Measurements from ENCODE around the gene CHRNA3.
"Not testable (repeated sequence)": the region's sequence is repeated elsewhere in the genome, so short reads cannot be mapped to it uniquely, and the experiment has no call there.

The CHRNA3 gene

DNA sequence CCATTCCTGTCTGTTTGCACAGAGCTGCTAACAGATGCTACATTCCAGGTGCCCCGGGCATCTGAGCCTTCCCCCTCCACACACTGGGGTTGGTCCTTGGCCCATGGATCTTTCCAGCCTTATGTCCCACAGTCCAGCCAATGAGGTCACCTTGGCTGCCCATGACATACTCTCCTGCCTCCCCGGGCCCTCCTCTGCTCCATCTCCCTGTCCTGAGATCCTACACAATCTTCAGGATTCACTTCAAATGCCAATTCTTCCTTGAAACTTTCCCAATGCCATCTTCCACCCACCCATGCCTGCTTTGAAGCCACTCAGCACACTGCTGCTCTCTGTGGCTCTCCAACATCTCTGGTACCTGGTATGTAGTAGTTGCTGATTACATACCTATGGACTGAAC is 4.3 kb downstream of the CHRNA3 start:
- DNase-seq = no peak

GRCh38 chr15:78615151-78615589 is 5.6 kb downstream of the CHRNA3 start:
- no peak for DNase-seq

GRCh38 chr15:78614021-78614420 is 6.8 kb downstream of the CHRNA3 start:
- DNase-seq = no peak

DNA sequence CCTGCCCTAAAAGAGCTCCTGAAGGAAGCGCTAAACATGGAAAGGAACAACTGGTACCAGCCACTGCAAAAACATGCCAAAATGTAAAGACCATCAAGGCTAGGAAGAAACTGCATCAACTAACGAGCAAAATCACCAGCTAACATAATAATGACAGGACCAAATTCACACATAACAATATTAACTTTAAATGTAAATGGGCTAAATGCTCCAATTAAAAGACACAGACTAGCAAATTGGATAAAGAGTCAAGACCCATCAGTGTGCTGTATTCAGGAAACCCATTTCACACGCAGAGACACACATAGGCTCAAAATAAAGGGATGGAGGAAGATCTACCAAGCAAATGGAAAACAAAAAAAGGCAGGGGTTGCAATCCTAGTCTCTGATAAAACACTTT is 11.2 kb downstream of the CHRNA3 start:
- DNase-seq = not testable (repeated sequence)

GRCh38 chr15:78605680-78606079 is 15.1 kb downstream of the CHRNA3 start:
- DNase-seq = no peak

DNA sequence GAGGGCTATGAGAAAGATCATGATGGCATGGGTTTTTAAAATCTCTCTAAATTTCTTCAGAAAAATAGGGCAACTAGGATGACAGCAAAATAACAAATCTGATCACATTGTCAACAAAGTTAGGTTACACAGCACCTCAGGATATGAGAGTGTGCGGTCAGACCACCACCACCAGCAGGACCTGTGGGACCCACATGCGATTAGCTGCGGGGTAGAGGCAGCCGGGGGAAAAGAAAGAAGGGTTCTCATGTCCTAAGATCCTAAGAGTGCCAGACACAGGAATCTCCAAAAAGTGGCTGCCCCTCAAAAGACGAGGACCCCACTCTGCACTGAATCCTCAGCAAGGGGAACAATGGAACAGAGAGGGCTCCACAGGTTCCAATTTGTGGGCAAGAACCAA is 15.6 kb downstream of the CHRNA3 start:
- no peak for DNase-seq

DNA sequence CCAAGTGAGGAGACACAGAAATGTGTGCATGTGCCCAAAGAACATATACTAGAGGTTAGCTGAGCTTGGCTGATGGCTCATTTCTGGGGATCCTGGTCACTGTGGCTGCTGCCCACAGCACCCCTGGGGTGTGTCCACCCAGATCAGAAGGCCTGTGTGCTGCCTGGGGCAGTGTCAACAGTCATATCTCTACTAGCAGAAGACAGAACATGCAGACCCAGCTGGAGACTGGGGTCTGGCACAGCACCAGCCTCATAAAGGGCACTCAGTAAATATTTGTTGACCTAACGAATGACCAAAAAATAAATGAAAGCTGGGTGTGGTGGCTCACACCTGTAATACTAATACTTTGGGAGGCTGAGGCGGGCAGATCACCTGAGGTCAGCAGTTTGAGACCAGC is 16.4 kb downstream of the CHRNA3 start:
- no peak for DNase-seq

DNA sequence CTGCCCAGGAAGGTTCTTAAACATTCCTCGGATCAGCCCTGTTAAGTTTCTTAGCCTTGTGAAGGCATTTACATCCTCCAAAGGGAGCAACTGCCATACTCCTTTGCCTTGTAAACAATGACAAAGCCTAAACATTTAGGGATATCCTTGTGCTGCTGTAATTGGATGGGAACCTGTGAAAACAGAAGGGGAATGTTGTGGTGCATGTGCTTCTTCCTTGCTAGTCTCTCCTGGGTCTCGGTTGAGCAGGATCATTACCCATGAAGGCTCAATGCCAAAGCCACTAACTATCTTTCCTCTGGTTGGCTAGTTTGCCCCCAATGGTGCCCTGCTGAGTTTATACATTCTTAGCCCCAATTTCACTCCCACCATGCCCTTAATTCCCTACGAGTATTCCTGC is 17.3 kb downstream of the CHRNA3 start:
- no peak for DNase-seq

GRCh38 chr15:78599189-78599588 is 21.6 kb downstream of the CHRNA3 start:
- no peak for DNase-seq

DNA sequence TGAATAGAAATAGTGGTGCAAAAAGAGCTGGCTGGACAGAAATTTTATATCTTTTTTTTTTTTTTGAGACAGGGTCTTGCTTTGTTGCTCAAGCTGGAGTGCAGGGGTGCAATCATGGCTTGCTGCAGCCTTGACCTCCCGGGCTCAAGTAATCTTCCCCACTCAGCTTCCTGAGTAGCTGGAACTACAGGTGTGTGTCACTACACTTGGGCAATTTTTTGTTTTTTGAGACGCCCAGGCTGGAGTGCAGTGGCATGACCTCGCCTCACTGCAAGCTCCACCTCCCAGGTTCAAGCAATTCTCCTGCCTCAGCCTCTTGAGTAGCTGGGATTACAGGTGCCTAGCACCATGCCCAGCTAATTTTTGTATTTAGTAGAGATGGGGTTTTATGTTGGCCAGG is 22.4 kb downstream of the CHRNA3 start:
- DNase-seq = no peak

DNA sequence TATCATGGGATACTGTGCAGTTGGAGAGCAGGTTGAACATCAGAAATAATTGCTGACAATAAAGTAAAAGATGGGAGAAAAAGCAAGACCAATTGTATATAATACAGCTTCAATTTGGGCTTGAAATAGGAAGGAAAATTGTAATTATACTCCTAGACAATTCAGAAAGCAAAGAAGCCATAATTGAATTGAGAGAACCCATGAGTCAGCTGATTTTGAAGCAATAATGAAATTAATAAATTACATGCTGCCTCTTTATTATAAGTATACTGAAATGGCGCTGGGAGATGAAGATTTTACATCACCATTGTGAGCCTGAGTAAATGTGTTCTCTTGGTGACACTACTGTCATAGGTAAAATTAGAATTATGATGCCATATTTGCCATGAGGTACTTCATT is 23.2 kb downstream of the CHRNA3 start:
- DNase-seq = no peak

GRCh38 chr15:78574944-78575343 is 45.9 kb downstream of the CHRNA3 start:
- no peak for DNase-seq

- no peak for DNase-seq
Observed at GRCh38 chr15:78573416-78573815, 47.4 kb downstream of the CHRNA3 start.

GRCh38 chr15:78571382-78571781 is 49.4 kb downstream of the CHRNA3 start:
- no peak for DNase-seq

DNA sequence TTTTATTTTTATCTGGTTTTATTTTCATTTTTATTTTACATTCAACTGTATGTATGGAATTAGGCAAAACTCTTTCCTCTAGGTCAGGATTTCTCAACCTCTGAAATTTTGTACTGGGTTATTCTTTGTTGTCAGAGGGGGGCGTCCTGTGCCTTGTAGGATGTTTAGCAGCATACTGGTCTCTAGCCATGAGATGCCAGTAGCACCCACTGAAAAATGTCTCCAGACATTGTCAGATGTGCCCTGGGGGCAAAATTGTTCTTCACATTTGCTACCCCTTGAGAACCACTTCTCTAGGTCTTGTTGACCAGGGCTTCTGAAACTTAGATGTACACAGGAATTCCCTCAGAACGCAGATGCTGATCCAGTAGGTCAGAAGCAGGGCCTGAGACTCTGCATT is 50.1 kb downstream of the CHRNA3 start:
- no peak for DNase-seq

GRCh38 chr15:78567531-78567930 is 53.3 kb downstream of the CHRNA3 start:
- DNase-seq = no peak

GRCh38 chr15:78565951-78566774 is 54.6 kb downstream of the CHRNA3 start:
- DNase-seq = peak; percentile 20 to 47

GRCh38 chr15:78565097-78565950 is 55.5 kb downstream of the CHRNA3 start, which contains the start of gene CHRNA5:
CHRNA5 (plus strand) TSS chr15:78565520; CDS start chr15:78565720, 200 bp downstream.
- DNase-seq = peak; percentile 94 to 95

DNA sequence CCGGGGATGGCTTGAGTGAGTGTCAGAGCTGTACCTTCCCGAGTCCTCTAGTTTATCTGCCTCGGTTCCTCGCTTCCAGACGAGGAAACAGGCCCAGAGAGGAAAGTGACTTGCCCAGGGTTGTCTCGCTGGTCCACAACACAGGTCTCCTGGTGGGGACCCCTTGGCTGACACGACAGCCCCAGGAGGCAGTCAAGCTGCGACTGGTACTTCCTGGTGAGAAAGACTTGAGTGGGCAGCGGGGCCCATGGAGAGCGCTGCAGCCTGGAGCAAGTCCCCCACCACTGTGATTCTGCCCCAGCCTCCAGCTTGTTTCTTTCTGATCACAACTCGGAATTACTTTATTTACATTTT is 56.1 kb downstream of the CHRNA3 start:
- peak in 1 of 2 experiments; percentile 19 for DNase-seq

DNA sequence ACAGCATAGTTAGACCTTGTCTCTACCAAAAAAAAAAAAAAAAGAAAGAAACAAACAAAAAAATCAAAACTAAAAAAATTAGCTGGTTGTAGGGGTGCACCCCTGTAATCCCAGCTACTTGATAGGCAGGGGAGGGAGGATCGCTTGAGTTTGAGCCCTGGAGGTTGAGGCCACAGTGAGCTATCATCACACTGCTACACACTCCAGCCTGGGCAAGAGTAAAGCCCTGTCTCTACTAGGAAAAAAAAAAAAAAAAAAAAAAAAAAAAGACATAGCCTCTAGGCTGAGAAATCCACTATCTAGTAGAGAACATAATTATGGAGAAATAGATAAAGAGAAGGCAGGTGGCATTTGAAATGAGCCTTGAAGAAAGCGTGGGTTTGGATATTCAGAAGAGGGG is 57.7 kb downstream of the CHRNA3 start:
- DNase-seq = no peak

DNA sequence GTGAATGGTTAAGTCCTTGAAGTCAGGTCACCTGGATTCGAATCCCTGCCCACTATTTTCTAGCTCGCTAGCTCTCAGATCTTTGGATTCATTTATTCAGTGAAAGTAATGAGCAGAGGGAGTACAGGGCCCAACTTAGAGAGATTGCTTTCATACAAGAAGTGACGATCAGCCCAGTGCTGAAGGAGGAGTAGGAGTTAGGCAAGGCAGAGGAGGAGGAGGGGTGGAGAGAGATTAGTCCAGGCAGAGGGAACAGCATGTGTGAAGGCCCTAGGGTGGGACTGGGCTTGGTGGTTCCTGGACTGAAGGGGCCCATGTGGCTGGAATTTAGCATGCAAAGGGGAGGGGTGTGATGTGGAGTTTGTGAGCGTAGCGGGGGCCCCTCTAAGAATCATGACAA is 59.3 kb downstream of the CHRNA3 start:
- DNase-seq = no peak

- DNase-seq = not testable (repeated sequence)
Observed at GRCh38 chr15:78560201-78560600, 60.6 kb downstream of the CHRNA3 start.

DNA sequence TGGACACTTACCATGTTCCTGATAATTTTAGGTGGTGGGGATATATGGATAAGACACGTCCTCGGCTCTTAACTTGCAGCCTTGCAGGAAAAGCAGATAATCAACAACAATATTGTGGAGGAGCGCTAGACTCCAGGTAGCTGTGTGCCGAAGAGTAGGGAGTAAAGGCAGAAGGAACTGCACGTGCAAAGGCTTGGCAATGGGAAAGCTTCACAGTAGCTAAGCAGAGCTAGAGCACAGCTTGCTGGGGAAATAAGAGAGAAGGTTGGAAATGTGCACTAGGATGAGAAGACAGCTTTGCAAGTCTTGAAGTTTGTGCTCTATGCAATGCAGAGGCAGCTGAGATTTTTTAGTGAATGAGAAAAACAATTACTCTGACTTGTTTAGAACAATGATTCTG is 68.2 kb downstream of the CHRNA3 start:
- DNase-seq = no peak

GRCh38 chr15:78551902-78552301 is 68.9 kb downstream of the CHRNA3 start:
- no peak for DNase-seq
